HG02642 (cell line): Measurements from ENCODE around the gene PHF20.
"Not testable (repeated sequence)": the region's sequence is repeated elsewhere in the genome, so short reads cannot be mapped to it uniquely, and the experiment has no call there.

ENCODE experiments used
- ATAC-seq: cut with Tn5 transposase; IDR thresholded peaks from one replicate; pipeline ENCODE4 v1.9.1; 2021; ENCODE audit warnings: mild to moderate bottlenecking; ENCODE audit not compliant: unreplicated experiment, poor library complexity

Gene PHF20

GRCh38 chr20:35738410-35739179 is 33.2 kb upstream of the PHF20 start:
- no peak for ATAC-seq

DNA sequence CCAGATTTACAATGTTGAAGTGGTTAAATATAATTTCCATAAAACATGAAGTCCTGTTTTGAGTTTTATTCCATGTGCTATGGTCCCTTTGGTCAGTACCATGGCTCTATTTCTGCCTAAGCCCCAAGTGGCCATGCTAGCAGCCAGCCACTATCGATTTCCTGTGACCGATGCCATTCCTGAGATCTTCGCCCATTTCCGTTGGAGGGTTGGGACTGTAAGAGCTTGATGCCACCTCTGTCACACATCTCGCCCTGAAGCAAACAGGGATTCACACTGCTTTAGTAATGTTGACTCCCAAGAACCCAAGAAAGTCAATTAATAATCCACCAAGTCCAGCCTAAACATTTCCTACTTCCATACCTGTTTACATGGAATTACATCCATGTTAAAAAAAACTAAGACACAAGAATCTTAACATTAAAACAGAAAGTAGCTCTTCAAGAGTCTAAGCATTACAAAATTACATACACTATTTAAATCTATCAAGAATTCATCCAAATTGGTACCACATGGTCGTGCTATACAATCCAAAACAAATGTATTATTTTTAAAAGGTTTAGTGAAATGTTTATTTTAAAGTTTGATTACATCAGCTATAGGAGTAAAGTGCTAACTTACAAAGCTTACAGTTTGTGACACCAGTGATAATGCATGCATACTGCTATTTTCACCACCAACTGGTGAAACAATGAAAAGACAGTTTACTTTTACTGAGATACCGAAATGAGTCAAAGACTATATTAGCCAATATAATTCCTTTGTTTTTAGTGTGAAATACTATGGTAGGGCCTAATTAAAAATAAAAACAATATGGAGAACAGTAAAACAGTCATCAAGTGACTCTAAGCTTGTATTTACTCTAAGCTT is 32.3 kb upstream of the PHF20 start:
- no peak for ATAC-seq

DNA sequence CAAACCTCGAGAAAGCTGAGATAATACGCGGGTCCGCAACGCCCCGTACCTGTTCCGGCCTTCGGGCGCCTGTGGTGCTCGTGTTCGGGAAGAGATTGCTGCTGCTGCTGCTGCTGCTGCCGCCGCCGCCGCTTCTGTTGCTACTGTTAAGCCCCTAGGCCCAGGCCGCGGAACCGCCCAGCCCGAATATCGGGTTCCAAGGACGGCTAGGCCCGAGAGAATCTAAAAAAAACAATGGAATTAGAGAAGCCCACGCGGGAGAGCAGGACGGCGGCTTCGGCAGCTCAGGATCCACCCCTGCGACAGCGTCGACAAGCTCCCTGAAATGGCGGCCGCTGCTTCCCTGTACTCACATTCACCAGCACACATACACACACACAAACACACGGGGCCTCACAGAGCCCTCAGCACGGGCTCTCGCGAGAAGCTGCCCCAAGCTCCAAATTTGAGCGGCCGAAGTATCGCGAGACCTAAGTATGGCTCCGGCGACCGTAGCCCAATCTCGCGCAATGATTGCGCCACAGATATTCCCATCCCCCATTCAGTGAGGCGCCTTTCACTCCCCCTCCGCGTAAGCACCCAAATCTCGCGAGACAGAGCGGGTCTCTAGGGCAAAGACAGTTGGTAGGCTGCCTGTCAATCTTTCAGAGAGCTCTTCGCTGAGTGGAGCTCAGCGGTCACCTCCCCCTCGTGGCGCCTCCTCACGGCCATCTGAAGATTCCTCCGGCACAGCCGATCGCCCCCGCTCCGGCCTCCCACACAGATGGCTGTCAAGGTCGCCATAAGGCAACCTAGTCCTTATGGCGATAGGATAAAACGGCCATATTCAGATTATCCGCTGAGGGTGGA is 29.7 kb upstream of the PHF20 start, which contains the start of gene RBM39:
RBM39 (minus strand) TSS at position 369 of the 849 bp plus-strand sequence. CDS start 1,386 bp downstream, outside the sequence.
- ATAC-seq = peak; percentile 90

GRCh38 chr20:35742741-35743523 is 28.9 kb upstream of the PHF20 start:
- no peak for ATAC-seq

GRCh38 chr20:35743693-35744491 is 27.9 kb upstream of the PHF20 start:
- no peak for ATAC-seq

- ATAC-seq = not testable (repeated sequence)
Measured at GRCh38 chr20:35744492-35744841, 27.3 kb upstream of the PHF20 start.

GRCh38 chr20:35750611-35751010 is 21.2 kb upstream of the PHF20 start:
- no peak for ATAC-seq

DNA sequence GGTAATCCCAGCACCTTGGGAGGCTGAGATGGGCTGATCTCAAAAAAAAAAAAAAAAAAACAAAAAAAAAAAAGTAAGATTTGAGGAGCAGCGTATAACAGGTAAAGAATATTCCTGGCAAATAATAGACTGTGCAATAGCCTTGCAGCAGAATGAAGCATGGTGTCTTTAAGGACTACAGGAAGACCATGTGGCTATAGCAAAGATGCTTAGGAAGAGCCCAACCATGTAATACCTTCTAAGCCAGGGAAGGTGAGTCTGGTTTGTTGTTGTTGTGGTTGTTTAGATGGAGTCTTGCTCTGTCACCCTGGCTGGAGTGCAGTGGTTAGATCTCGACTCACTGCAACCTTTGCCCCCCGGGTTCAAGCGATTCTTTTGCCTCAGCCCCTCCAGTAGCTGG is 15.4 kb upstream of the PHF20 start:
- ATAC-seq = no peak

GRCh38 chr20:35757098-35757705 is 14.6 kb upstream of the PHF20 start:
- no peak for ATAC-seq

DNA sequence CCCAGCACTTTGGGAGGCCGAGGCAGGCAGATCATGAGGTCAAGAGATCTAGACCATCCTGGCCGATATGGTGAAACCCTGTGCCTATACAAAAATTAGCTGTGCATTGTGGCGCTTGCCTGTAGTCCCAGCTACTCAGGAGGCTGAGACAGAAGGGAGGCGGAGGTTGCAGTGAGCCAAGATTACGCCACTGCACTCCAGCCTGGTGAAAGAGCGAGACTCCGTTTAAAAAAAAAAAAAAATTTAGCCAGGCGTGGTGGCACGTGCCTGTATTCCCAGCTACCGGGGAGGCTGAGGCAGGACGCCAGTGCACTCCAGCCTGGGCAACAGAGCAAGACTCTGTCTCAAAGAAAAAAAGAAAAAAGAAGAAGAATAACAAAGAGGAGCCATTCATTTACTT is 10.3 kb upstream of the PHF20 start:
- ATAC-seq = not testable (repeated sequence)

- ATAC-seq = no peak
Measured at GRCh38 chr20:35762461-35762860, 9.4 kb upstream of the PHF20 start.

GRCh38 chr20:35764936-35765335 is 6.9 kb upstream of the PHF20 start:
- ATAC-seq = not testable (repeated sequence)

DNA sequence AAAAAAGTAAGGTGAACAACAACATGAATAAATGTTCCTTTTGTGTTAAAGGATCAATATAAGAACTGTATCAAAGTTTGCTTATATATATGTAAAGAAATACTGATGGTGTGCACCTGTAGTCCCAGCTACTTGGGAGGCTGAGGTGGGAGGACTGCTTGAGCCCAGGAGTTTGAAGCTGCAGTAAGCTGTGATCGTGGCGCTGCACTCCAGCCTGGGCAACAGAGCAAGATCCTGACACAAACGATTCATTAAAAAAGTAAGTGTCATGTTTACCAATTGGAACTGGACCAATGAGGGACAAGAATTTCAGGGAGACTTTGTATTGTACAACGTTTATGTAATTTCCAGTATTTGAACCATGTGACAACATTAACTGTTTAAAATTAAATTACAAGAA is 5.0 kb upstream of the PHF20 start:
- ATAC-seq = no peak

DNA sequence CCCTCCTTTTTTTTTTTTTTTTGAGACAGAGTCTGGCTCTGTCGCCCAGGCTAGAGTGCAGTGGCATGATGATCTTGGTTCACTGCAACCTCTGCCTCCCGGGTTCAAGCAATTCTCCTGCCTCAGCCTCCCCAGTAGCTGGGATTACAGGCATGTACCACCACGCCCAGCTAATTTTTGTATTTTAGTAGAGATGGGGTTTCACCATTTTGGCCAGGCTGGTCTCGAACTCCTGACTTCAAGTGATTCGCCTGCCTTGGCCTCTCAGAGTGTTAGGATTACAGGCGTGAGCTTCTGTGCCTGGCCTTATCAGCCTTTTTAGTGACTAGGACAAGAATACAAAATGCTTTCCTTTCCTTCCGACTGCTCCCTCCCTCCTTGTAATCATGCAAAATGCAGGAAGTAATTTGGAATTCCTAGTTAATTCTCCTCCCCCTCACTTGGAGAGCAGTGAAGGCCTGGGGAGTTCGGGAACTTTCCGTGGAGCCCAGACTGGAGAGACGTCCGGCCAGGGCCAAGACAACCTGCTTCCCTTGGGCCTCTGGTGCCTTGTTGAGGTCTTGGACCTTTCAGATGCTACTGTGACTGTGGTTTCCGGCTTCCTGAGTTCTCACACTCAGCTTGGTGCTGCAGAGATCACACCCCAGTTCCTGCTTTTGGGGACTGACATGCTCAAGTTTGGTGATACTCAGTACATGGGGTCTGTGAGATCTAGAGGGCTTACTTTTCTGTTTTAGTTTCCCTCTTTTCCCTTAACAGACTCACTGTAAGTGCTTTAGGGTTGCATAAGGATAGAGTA is 3.9 kb upstream of the PHF20 start:
- peak; percentile 46 for ATAC-seq

DNA sequence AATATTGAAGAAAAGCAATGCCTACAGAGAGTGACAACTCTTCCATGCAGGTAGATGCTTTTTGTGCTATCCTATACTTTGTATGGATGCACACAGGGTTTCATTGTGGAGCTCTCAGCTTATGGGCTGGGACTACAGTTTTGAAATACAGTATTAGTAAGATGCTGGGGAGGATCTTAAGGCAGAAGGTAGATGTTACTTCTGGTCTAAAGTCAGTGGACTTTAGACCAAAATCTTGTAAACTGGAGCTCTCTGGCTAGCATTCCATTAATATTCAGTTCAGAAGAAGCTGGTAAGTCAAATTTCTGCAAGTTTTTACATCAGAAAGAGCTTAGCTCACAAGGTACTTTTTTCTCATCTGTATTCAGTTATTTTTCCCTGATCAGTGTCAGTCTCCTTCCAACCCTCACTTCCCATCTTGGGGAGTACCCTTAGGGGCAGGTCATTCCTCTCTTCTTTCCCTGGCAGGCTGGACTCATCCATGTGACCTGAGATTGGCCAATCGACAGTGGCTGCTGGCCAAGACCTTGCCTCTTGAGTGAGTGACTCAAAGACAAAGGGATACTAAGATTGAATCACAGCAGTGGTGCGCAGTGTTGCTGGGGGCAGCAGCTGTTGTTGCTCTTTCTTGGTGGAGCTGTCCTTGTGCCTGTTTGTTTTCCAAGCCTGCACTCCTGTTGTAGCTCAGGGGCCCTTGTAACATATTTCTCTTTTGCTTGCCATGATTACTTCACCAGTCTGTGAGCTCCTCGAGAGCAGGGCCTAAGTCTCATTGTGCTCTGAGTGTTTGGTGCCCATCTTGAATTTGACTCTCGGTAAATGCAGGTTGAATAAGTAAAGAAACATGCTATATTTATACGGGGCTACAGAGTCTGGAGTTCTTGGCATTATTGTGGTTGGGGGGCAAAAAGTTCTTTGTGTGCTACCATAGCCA is 2.8 kb upstream of the PHF20 start:
- no peak for ATAC-seq

- ATAC-seq = no peak
Measured at GRCh38 chr20:35771367-35771688, 487 bp upstream of the PHF20 start.

DNA sequence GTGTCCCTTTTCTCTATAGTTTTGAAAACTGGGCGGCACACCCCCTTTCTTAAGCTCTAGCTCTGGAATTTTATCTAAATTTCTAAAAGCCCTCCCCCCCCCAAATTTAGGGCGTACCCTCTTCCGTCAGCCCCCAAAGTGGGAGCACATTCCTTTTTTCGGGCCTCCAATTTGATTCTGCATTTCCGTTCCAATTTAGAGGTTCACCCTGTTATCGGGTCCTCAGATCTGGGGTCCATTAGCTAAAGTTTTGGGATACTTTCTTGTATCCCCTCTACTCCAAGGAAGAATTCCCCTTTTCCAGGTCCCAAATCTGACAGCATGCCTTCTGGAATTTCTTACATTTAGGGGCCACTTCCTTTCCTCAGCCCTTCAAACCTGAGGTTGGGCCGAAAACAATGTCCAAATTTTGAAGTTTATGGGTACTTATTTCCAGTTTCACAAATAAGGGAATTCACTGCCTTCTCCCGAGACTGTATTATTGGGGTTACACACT is 796 bp downstream of the PHF20 start:
- no peak for ATAC-seq
